ENCODE results near the gene RHEBL1. TPM values are rescaled to one million over a fixed set of nuclear protein-coding genes. Genes with fewer than 3 reads are reported as not detected.

RHEBL1 gene
- total RNA-seq, 1 donor from 2014 or later = 1.5 TPM

GRCh38 chr12:49041036-49041880 lies 28.5 kb downstream of the RHEBL1 start:
- no peak for TF ChIP-seq CTCF (IDR thresholded peaks at IDR 0.05)
- ATAC-seq (no peak), DNase-seq (no peak)
- H3K4me3 ChIP-seq = no peak overlapping the region
- intact Hi-C loops (cut with DNase I) = no loop called here
- H3K27ac ChIP-seq = no peak overlapping the region
- no peaks in the 10 kb centered on the region for H3K9me3 ChIP-seq
- H3K4me1 ChIP-seq = no peaks in the 10 kb centered on the region
- no peaks in the 10 kb centered on the region for H3K27me3 ChIP-seq (ENCODE audit: low read depth)
- peaks cover 98% of the 10 kb centered on the region for H3K36me3 ChIP-seq

- no peak overlapping the region for H3K27ac ChIP-seq
- intact Hi-C loops (cut with DNase I) = no loop called here
- H3K36me3 ChIP-seq = peaks cover 96% of the 10 kb centered on the region
- no peaks in the 10 kb centered on the region for H3K4me1 ChIP-seq
- no peaks in the 10 kb centered on the region for H3K9me3 ChIP-seq
- TF ChIP-seq CTCF (IDR thresholded peaks at IDR 0.05) = no peak
- DNase-seq (no peak), ATAC-seq (no peak)
- H3K27me3 ChIP-seq (ENCODE audit: low read depth) = no peaks in the 10 kb centered on the region
- no peak overlapping the region for H3K4me3 ChIP-seq
Observed at GRCh38 chr12:49040364-49040855, 29.4 kb downstream of the RHEBL1 start.

- Histone ChIP-seq H3K27me3 (ENCODE audit: low read depth) (no peaks in the 10 kb centered on the region), H3K27ac (no peak overlapping the region), H3K4me1 (no peaks in the 10 kb centered on the region), H3K36me3 (peaks cover 96% of the 10 kb centered on the region), H3K9me3 (no peaks in the 10 kb centered on the region), H3K4me3 (no peak overlapping the region)
- TF ChIP-seq CTCF (IDR thresholded peaks at IDR 0.05) = no peak
- DNase-seq (peak; percentile 42), ATAC-seq (no peak)
- intact Hi-C loops (cut with DNase I) = no loop called here
Observed at GRCh38 chr12:49039421-49040363, 30.1 kb downstream of the RHEBL1 start.

GRCh38 chr12:49038291-49038955 lies 31.4 kb downstream of the RHEBL1 start:
- DNase-seq = peak; percentile 35

More at GRCh38 chr12:49038291-49038955, 31.4 kb downstream of the RHEBL1 start:
- Histone ChIP-seq H3K4me1 (peaks cover 2% of the 10 kb centered on the region), H3K4me3 (no peak overlapping the region), H3K27ac (no peak overlapping the region), H3K27me3 (ENCODE audit: low read depth) (no peaks in the 10 kb centered on the region), H3K36me3 (peaks cover 96% of the 10 kb centered on the region), H3K9me3 (no peaks in the 10 kb centered on the region)
- no peak for ATAC-seq
- intact Hi-C loops (cut with DNase I) = no loop called here
- TF ChIP-seq CTCF (IDR thresholded peaks at IDR 0.05) = no peak
